Stimulated activated CD4-positive, alpha-beta T cell treated with anti-CD3 and anti-CD28 coated beads, Interleukin-4, amount 100 ng/mL, for 1 hour (primary cell): ENCODE measurements around the gene RBM33.

ENCODE experiments used
- DNase-seq: peaks from one replicate; pipeline ENCODE4 v3.0.0-alpha.2; 2020

The RBM33 gene

DNA sequence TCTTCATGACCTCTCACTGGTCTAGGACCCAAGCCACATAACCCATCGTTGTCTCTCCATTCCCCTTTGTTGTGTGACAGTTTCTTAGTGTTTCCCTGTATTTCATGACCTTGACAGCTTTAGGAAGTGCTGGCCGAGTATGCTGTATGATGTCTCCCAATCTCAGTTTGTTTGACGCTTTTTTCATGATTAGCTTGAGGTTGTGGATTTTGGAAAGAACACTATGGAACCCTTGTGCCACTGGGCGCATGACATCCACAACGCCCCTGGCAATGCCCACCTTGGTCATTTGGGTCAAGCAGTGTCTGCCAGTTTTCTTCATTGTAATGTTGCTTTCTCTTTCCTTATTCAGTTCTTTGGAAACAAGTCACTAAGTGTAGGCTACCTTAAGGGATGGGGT is 52.3 kb downstream of the RBM33 start:
- DNase-seq: no peak

DNA sequence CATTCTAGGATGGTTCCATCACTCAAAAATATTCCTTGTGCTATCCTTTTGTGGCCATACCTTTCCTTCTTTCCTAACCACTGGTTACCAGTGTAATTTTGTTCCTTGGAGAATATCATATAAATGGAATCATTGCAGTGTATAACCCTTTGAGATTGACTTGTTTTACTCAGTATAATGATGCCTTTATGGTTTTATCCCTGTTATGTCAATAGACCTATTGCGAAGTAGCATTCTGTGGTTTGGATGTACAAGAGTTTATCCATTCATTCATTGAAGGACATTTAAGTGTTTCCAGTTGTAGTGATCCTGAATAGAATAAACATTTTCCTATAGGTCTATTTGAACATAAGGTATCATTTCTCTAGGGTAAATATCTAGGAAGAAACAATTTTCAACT is 54.2 kb downstream of the RBM33 start:
- DNase-seq: no peak

DNA sequence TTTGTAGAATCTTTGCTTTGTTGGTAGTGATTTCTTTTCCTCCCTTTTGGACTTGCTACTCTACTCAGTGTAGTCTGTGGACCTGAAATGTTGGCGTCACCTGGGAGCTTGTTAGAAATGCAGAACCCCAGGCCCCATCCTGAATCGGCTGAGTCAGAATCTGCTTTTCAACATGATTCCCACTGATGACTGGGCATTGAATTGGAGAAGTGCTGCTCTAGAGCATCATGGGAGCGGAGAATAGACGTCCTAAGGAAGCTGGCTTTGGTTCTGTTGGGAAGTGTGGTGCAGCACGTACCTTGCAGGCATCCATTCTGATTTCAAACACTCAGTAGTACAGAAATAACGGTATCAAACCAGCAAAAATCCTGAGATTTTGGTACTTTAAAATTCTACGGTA is 54.7 kb downstream of the RBM33 start:
- no peak for DNase-seq

GRCh38 chr7:155700847-155701246 is 56.4 kb downstream of the RBM33 start:
- no peak for DNase-seq

DNA sequence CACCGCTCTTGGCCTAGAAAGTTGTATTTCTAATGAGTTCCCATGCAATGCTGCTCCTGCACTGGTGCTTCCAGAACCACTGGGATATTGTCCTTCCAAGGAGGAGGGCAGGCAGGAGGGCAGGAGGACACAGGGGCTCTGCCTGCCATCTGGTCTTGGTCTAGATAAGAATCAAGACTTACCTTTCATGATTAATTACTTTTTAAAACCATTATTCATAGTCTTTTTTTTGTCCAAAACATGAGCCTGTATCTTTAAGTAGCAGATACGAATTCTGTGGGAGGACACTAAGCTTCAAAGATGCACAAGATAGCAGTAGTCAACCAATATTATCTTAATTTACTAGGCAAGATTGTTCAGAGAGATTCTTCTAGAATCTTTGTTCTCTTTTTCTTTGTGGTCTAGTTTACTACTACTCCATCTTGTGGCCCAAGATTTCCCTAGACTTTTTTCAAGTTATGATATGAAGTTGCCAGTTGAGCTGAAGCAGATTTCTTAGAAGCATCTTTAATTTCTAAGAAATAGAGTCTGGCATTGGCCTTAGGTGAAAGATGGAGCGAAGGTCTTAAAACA is 57.6 kb downstream of the RBM33 start:
- no peak for DNase-seq

GRCh38 chr7:155702616-155703015 is 58.2 kb downstream of the RBM33 start:
- no peak for DNase-seq

- no peak for DNase-seq
These were observed 61.3 kb downstream of the RBM33 start for GRCh38 chr7:155705623-155706360.

- DNase-seq: no peak
These were observed 61.9 kb downstream of the RBM33 start for GRCh38 chr7:155706376-155706775.

DNA sequence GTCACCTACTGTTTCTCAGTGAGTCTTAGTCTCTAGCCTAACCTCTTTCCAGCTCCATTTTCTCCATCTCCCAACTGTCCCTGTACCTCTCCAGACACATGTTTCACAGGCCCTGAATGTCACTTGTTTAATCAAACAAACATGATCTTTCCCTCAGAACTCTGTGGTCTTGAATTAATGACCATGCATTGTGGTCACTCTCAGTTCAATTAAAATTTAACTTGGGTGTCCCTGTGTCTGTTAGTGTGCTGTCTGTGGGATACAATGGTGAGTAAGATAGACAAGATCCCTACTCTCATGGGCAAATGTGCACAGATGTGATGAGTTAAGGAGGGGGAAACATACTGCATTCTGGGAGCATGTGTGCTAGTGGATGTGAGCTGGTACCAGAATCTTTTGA is 65.0 kb downstream of the RBM33 start:
- no peak for DNase-seq

DNA sequence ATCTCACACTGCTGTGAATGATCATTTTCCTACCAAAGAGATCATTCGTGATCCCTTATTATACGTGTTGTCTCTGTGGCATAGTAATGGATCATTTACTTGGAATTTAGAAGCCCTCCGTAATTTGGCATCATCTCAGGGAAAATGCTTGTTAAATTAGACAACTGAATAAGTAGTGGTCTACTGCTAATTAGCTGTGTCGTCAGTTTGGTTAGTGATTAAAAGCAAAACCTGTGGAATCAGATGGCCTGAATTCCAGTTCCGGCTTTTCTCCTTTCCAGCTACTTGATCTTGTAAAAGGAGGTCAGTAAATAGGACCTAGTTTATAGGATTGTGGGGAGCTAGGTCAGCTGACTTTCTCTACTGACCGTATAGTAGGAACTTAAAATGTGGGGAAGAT is 65.6 kb downstream of the RBM33 start:
- no peak for DNase-seq

DNA sequence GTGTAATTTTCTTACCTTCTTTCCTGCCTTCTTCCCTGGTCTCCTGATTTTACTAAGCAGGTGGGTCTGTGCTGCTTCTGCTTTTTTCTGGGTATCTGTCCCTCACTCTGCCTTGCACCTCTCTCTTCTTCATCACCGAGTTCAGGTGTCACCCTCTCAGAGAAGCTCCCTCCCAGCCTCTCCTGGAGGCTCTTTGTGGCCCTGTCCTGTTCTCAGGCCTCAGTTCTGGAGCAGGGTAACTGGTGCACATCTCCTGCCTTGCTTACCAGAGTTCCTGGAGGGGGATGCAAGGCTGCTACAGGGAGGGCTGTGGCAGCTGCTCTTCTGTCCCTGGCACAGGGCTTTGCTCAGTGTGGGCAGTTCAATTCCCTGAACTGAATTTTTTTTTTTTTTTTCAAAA is 66.1 kb downstream of the RBM33 start:
- no peak for DNase-seq

DNA sequence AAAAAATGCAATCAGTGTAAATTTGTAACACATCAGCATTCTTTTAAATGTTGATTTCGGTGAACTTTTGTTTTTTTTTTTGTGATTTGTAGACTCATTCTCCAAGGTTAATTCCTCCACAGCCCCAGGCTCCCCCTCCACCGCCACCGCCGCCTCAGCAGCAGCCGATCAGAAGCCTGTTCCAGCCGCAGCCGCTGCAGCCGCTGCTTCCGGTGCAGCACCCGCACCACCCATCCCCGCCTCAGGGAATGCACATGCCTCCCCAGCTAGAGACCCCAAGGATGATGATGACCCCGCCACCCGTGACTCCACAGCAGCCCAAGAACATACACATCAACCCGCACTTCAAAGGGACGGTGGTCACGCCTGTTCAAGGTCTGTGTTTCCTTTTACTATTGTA is 66.6 kb downstream of the RBM33 start:
- no peak for DNase-seq

- no peak for DNase-seq
These were observed 68.9 kb downstream of the RBM33 start for GRCh38 chr7:155713384-155713783.

DNA sequence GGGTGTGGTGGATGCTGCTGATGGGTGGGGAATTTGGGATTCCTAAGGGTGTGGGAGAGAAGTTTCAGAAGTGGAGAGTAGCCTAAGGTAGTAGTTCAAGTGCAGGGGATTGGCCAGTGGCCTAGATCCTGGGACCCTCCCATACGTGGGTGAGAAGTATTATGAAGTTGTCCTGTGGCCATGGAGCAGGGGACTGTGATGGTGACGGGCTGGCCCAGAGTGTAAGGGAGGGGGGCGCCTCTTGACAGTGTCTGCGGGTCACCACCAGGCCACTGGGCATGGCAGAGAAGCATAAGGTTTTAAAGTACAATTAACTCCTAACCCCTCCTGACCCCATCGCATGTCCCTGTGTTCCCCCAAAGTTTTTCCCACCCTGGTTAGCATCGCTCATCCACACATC is 70.2 kb downstream of the RBM33 start:
- no peak for DNase-seq

DNA sequence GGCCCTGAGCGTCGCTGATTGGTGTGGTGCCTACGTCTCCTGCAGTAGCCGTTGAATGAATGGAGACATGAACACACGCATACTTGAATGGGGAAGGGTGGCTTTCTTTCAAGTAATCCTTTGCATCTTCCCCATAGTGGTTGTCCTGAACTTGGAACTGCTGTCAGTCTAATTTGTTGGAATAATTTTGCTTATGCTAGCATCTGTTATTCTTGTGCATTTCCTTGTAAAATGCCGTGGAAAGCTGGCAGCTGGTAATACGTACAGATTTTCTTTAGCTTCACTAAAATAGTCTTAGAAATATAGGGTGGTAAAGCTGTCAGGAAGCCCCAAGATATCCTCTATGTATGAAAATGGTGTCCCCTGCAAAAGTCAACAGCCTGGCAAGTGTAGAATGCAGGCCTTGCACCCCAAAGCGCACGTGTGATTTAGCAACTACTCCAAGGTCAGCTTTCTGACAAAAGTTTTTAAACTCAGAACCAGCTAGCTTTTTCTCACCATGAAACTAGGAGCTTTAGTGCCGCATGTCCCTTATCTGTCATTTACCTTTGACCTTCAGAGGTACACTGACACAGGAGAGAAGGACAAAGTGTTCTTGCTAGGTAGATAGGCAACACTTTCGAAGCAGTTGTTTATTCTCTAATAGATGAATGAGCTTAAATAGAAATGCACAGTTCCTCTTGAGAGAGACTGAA is 70.8 kb downstream of the RBM33 start:
- no peak for DNase-seq

- no peak for DNase-seq
These were observed 72.7 kb downstream of the RBM33 start for GRCh38 chr7:155717010-155717744.

- no peak for DNase-seq
These were observed 76.6 kb downstream of the RBM33 start for GRCh38 chr7:155721056-155721455.

- no peak for DNase-seq
These were observed 77.7 kb downstream of the RBM33 start for GRCh38 chr7:155722118-155722517.

DNA sequence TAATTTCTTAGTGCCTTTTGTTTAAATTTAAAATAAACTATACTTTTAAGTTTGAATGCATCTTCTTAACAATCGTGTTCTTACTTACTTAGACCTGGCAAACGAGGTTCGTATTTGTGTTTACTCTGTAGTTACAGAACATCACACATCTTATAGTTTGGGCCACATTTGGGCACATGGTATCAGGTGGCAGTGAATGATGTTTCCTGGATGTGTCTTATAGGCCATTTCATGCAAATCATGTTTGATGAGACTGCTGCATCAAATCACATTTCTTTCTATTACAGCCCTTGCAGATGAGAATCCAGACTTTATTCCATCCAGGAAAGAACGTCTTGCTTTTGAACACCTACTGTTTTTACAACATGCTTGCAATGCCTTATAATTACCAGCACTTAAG is 78.5 kb downstream of the RBM33 start:
- DNase-seq: no peak

- no peak for DNase-seq
These were observed 80.0 kb downstream of the RBM33 start for GRCh38 chr7:155724327-155725005.

GRCh38 chr7:155725006-155725355 is 80.5 kb downstream of the RBM33 start:
- DNase-seq: no peak

- DNase-seq: no peak
These were observed 83.2 kb downstream of the RBM33 start for GRCh38 chr7:155727616-155728015.

DNA sequence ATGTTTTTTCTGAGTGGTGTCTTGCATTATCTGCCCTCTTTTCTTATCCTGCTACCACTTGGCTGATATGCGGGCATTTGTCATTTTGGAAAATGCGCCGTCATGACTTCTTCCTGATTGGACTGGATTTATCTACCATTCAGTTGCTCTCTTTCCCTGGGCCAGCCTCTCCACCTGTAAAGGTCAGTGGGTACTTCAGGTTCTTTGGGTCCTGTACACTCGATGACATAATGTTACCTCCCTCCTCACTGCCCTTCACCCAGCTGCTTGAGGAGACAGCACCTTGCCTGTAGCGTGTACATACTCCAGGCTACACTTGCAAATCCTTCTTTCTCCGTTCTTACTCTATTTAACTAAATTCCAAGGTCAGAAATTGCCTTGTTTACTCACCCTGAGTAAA is 83.7 kb downstream of the RBM33 start:
- no peak for DNase-seq
